ENCODE results near the gene AP1M1. TPM values are rescaled to one million over a fixed set of nuclear protein-coding genes. Genes with fewer than 3 reads are reported as not detected.
A peak's percentile ranks its signal among the peaks of the same experiment; 100 is the strongest.
"Not testable (repeated sequence)": the region's sequence is repeated elsewhere in the genome, so short reads cannot be mapped to it uniquely, and the experiment has no call there.

AP1M1 gene
- polyA plus RNA-seq, 3 donors: 54.3 to 70.2 (median 67.7) TPM

- no peak for DNase-seq (ENCODE audit: extremely low read depth in 1 of 11, low read depth in 9 of 11, low spot score in 4 of 11)
Observed at GRCh38 chr19:16168465-16169081, 29.1 kb upstream of the AP1M1 start.

- DNase-seq (ENCODE audit: extremely low read depth in 1 of 11, low read depth in 9 of 11, low spot score in 4 of 11): no peak
Observed at GRCh38 chr19:16170134-16170533, 27.6 kb upstream of the AP1M1 start.

- DNase-seq (ENCODE audit: extremely low read depth in 1 of 11, low read depth in 9 of 11, low spot score in 4 of 11): no peak
Observed at GRCh38 chr19:16175954-16176353, 21.8 kb upstream of the AP1M1 start.

GRCh38 chr19:16178866-16179265, 18.8 kb upstream of the AP1M1 start:
- DNase-seq (ENCODE audit: extremely low read depth in 1 of 11, low read depth in 9 of 11, low spot score in 4 of 11): not testable (repeated sequence)

- DNase-seq (ENCODE audit: extremely low read depth in 1 of 11, low read depth in 9 of 11, low spot score in 4 of 11): no peak
Observed at GRCh38 chr19:16180611-16181010, 17.1 kb upstream of the AP1M1 start.

GRCh38 chr19:16184665-16185122, 13.0 kb upstream of the AP1M1 start:
- no peak for DNase-seq (ENCODE audit: extremely low read depth in 1 of 11, low read depth in 9 of 11, low spot score in 4 of 11)

- peak; percentile 95 to 100 (median 99) for DNase-seq (ENCODE audit: extremely low read depth in 1 of 11, low read depth in 9 of 11, low spot score in 4 of 11)
Observed at GRCh38 chr19:16185123-16185767, 12.5 kb upstream of the AP1M1 start, which contains the start of gene FAM32A. Gene FAM32A (plus strand): TSS chr19:16185410. CDS start chr19:16185443, 33 bp downstream.

GRCh38 chr19:16185768-16186123, 12.0 kb upstream of the AP1M1 start:
- peak in 7 of 11 donors; percentile 16 to 39 (median 36) for DNase-seq (ENCODE audit: extremely low read depth in 1 of 11, low read depth in 9 of 11, low spot score in 4 of 11)

- no peak for DNase-seq (ENCODE audit: extremely low read depth in 1 of 11, low read depth in 9 of 11, low spot score in 4 of 11)
Observed at GRCh38 chr19:16188521-16188920, 9.2 kb upstream of the AP1M1 start.

GRCh38 chr19:16190198-16190597, 7.5 kb upstream of the AP1M1 start:
- DNase-seq (ENCODE audit: extremely low read depth in 1 of 11, low read depth in 9 of 11, low spot score in 4 of 11): no peak

GRCh38 chr19:16190736-16191135, 7.0 kb upstream of the AP1M1 start:
- DNase-seq (ENCODE audit: extremely low read depth in 1 of 11, low read depth in 9 of 11, low spot score in 4 of 11): no peak

GRCh38 chr19:16191216-16191908, 6.3 kb upstream of the AP1M1 start:
- DNase-seq (ENCODE audit: extremely low read depth in 1 of 11, low read depth in 9 of 11, low spot score in 4 of 11): no peak

GRCh38 chr19:16193466-16193865, 4.2 kb upstream of the AP1M1 start:
- DNase-seq (ENCODE audit: extremely low read depth in 1 of 11, low read depth in 9 of 11, low spot score in 4 of 11): no peak

GRCh38 chr19:16197188-16197621, 506 bp upstream of the AP1M1 start:
- no peak for DNase-seq (ENCODE audit: extremely low read depth in 1 of 11, low read depth in 9 of 11, low spot score in 4 of 11)

GRCh38 chr19:16198370-16198651, 600 bp downstream of the AP1M1 start:
- no peak for DNase-seq (ENCODE audit: extremely low read depth in 1 of 11, low read depth in 9 of 11, low spot score in 4 of 11)

- DNase-seq (ENCODE audit: extremely low read depth in 1 of 11, low read depth in 9 of 11, low spot score in 4 of 11): no peak
Observed at GRCh38 chr19:16199275-16199932, 1.7 kb downstream of the AP1M1 start.

- DNase-seq (ENCODE audit: extremely low read depth in 1 of 11, low read depth in 9 of 11, low spot score in 4 of 11): no peak
Observed at GRCh38 chr19:16200038-16201010, 2.6 kb downstream of the AP1M1 start.

GRCh38 chr19:16201011-16201391, 3.3 kb downstream of the AP1M1 start:
- DNase-seq (ENCODE audit: extremely low read depth in 1 of 11, low read depth in 9 of 11, low spot score in 4 of 11): no peak
